Neural progenitor cell (in vitro differentiated cells): ENCODE data around the gene SUPT20HL2. TPM values are rescaled to one million over a fixed set of nuclear protein-coding genes. Genes with fewer than 3 reads are reported as not detected.

Experiments used
- DNase-seq: peaks from one replicate; pipeline ENCODE4 v3.0.0-alpha.2; 2016; ENCODE audit warnings: low spot score
- H2AFZ ChIP-seq: fragments of 200-600 bp; sonication (generic); replicated peaks from 2 replicates; pipeline ENCODE4 v1.6.1; 2016; ENCODE audit warnings: antibody characterized with exemption
- H3F3A ChIP-seq: fragments of 200-600 bp; sonication (generic); 2 replicates; pipeline ENCODE4 v1.6.1; 2016; ENCODE audit warnings: antibody characterized with exemption, low read depth
- H3K27ac ChIP-seq: fragments of 200-600 bp; sonication (generic); 2 replicates; pipeline ENCODE4 v1.5.1; 2016; ENCODE audit warnings: mild to moderate bottlenecking
- H3K27me3 ChIP-seq: fragments of 200-600 bp; sonication (generic); 2 replicates; pipeline ENCODE4 v1.6.1; 2016; ENCODE audit warnings: mild to moderate bottlenecking, moderate library complexity
- H3K36me3 ChIP-seq: fragments of 200-600 bp; sonication (generic); 2 replicates; pipeline ENCODE4 v1.5.1; 2016
- H3K4me1 ChIP-seq: fragments of 200-600 bp; sonication (generic); 2 replicates; pipeline ENCODE4 v1.6.1; 2016; ENCODE audit warnings: mixed run types
- H3K4me2 ChIP-seq: fragments of 200-600 bp; sonication (generic); 2 replicates; pipeline ENCODE4 v1.6.1; 2016
- H3K4me3 ChIP-seq: fragments of 200-600 bp; sonication (generic); 2 replicates; pipeline ENCODE4 v1.5.1; 2016
- H3K79me2 ChIP-seq: fragments of 200-600 bp; sonication (generic); 2 replicates; pipeline ENCODE4 v1.6.1; 2016; ENCODE audit warnings: low read depth
- H3K9ac ChIP-seq: fragments of 200-600 bp; sonication (generic); 2 replicates; pipeline ENCODE4 v1.6.1; 2016
- H3K9me3 ChIP-seq: fragments of 200-600 bp; sonication (generic); 2 replicates; pipeline ENCODE4 v1.5.1; 2016; ENCODE audit warnings: low read depth
- H4K20me1 ChIP-seq: fragments of 200-600 bp; sonication (generic); 2 replicates; pipeline ENCODE4 v1.6.1; 2016; ENCODE audit warnings: low read depth
- H3K27ac Mint-ChIP-seq: 3 replicates; pipeline ENCODE4 v1.8.0; 2021; ENCODE audit warnings: mixed read lengths
- H3K27me3 Mint-ChIP-seq: 2 replicates; pipeline ENCODE4 v1.8.0; 2022; ENCODE audit warnings: low read depth, mild to moderate bottlenecking, inconsistent platforms, moderate library complexity, mixed read lengths; ENCODE audit not compliant: insufficient read depth
- H3K36me3 Mint-ChIP-seq: 3 replicates; pipeline ENCODE4 v1.8.0; 2021; ENCODE audit warnings: mixed read lengths
- H3K4me1 Mint-ChIP-seq: 3 replicates; pipeline ENCODE4 v1.8.0; 2021; ENCODE audit warnings: mixed read lengths
- H3K4me3 Mint-ChIP-seq: 3 replicates; pipeline ENCODE4 v1.8.0; 2021; ENCODE audit warnings: mild to moderate bottlenecking, moderate library complexity, mixed read lengths
- H3K9me3 Mint-ChIP-seq: 3 replicates; pipeline ENCODE4 v1.8.0; 2020; ENCODE audit warnings: mixed read lengths
- EZH2 ChIP-seq: fragments of 200-600 bp; sonication (generic); IDR thresholded peaks from 2 replicates; pipeline ENCODE4 v1.6.1; 2017; ENCODE audit warnings: antibody characterized with exemption, mild to moderate bottlenecking, moderate library complexity
- EZH2phosphoT487 ChIP-seq: fragments of 200-600 bp; sonication (generic); IDR thresholded peaks from 2 replicates; pipeline ENCODE4 v1.6.1; 2017; ENCODE audit warnings: antibody characterized with exemption
- total RNA-seq: library from RNA; depleted of rRNA; stranded (reverse); fragments of >200 nt; gene quantifications from 2 replicates; pipeline ENCODE4 v1.2.3, GENCODE V29; 2015; ENCODE audit warnings: low replicate concordance
- TF ChIP-seq, protein P1 (sequence below): fragments of 200-600 bp; sonication (generic); IDR thresholded peaks from 2 replicates; pipeline ENCODE4 v1.5.1; 2017; ENCODE audit warnings: antibody characterized with exemption, mild to moderate bottlenecking

SUPT20HL2 gene
- total RNA-seq, 1 donor from 2014 or later = not detected

DNA sequence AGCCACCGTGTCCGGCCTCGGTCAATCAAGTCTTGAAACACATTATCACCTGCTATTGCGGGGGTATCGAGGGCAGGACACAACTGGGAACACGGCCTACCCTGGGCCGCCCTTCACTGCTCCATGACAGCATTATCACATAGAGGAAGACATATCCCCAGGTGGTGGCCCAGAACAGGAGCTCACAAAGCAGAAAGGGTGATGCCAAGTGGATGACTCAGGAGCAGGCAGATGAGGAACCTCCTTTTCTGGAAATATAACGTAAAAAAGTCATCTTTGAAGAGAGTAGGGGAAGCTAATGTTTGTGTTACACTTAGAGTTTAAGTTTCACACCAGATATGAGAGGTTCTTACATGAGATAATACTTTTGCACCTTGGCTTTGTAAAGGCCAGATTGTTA is 41.2 kb upstream of the SUPT20HL2 start:
- H4K20me1 ChIP-seq = no peaks in the 10 kb centered on the region
- peaks cover 2% of the 10 kb centered on the region for H3K27me3 Mint-ChIP-seq
- no peaks in the 10 kb centered on the region for H3K9me3 ChIP-seq
- H3K4me3 Mint-ChIP-seq = no peak overlapping the region
- no peaks in the 10 kb centered on the region for H3K27me3 ChIP-seq
- no peak overlapping the region for H3K4me3 ChIP-seq
- H2AFZ ChIP-seq = no peak overlapping the region
- H3K36me3 Mint-ChIP-seq = no peaks in the 10 kb centered on the region
- peaks cover 3% of the 10 kb centered on the region for H3K4me1 Mint-ChIP-seq
- H3K9ac ChIP-seq = no peak overlapping the region
- H3K36me3 ChIP-seq = no peaks in the 10 kb centered on the region
- no peaks in the 10 kb centered on the region for H3F3A ChIP-seq
- H3K4me2 ChIP-seq = no peak overlapping the region
- TF ChIP-seq, protein P1, sequence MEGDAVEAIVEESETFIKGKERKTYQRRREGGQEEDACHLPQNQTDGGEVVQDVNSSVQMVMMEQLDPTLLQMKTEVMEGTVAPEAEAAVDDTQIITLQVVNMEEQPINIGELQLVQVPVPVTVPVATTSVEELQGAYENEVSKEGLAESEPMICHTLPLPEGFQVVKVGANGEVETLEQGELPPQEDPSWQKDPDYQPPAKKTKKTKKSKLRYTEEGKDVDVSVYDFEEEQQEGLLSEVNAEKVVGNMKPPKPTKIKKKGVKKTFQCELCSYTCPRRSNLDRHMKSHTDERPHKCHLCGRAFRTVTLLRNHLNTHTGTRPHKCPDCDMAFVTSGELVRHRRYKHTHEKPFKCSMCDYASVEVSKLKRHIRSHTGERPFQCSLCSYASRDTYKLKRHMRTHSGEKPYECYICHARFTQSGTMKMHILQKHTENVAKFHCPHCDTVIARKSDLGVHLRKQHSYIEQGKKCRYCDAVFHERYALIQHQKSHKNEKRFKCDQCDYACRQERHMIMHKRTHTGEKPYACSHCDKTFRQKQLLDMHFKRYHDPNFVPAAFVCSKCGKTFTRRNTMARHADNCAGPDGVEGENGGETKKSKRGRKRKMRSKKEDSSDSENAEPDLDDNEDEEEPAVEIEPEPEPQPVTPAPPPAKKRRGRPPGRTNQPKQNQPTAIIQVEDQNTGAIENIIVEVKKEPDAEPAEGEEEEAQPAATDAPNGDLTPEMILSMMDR = no peak
- TF ChIP-seq EZH2phosphoT487 (no peak), EZH2 (no peak)
- DNase-seq = no peak
- no peak overlapping the region for H3K27ac Mint-ChIP-seq
- no peaks in the 10 kb centered on the region for H3K9me3 Mint-ChIP-seq
- peaks cover 8% of the 10 kb centered on the region for H3K4me1 ChIP-seq
- H3K27ac ChIP-seq = no peak overlapping the region
- no peaks in the 10 kb centered on the region for H3K79me2 ChIP-seq

- no peak overlapping the region for H3K27ac Mint-ChIP-seq
- H3K36me3 ChIP-seq = no peaks in the 10 kb centered on the region
- no peaks in the 10 kb centered on the region for H4K20me1 ChIP-seq
- no peak overlapping the region for H3K4me2 ChIP-seq
- H3K9me3 Mint-ChIP-seq = no peaks in the 10 kb centered on the region
- no peak overlapping the region for H3K4me3 Mint-ChIP-seq
- no peaks in the 10 kb centered on the region for H3K79me2 ChIP-seq
- H3K4me1 Mint-ChIP-seq = peaks cover 9% of the 10 kb centered on the region
- no peaks in the 10 kb centered on the region for H3K27me3 ChIP-seq
- H3K4me3 ChIP-seq = no peak overlapping the region
- H3K36me3 Mint-ChIP-seq = no peaks in the 10 kb centered on the region
- H3K27ac ChIP-seq = no peak overlapping the region
- TF ChIP-seq EZH2 (no peak), EZH2phosphoT487 (no peak)
- TF ChIP-seq, protein P1 = no peak
- H3F3A ChIP-seq = peaks cover 16% of the 10 kb centered on the region
- H2AFZ ChIP-seq = no peak overlapping the region
- DNase-seq = no peak
- H3K9ac ChIP-seq = no peak overlapping the region
- H3K27me3 Mint-ChIP-seq = peaks cover 2% of the 10 kb centered on the region
- H3K9me3 ChIP-seq = no peaks in the 10 kb centered on the region
- peaks cover 15% of the 10 kb centered on the region for H3K4me1 ChIP-seq
These were observed 36.3 kb upstream of the SUPT20HL2 start for GRCh38 chrX:24350217-24350616.

- no peak overlapping the region for H3K4me3 Mint-ChIP-seq
- peak overlapping the region; percentile 61 for H3K4me2 ChIP-seq
- DNase-seq = peak; percentile 60
- H3K27ac Mint-ChIP-seq = no peak overlapping the region
- H3K27me3 ChIP-seq = no peaks in the 10 kb centered on the region
- H3F3A ChIP-seq = peaks cover 16% of the 10 kb centered on the region
- no peaks in the 10 kb centered on the region for H3K36me3 Mint-ChIP-seq
- H3K4me1 Mint-ChIP-seq = peaks cover 9% of the 10 kb centered on the region
- H3K27ac ChIP-seq = peak overlapping the region; percentile 25
- H3K4me1 ChIP-seq = peaks cover 15% of the 10 kb centered on the region
- peaks cover 2% of the 10 kb centered on the region for H3K27me3 Mint-ChIP-seq
- H3K79me2 ChIP-seq = no peaks in the 10 kb centered on the region
- no peak overlapping the region for H3K9ac ChIP-seq
- no peaks in the 10 kb centered on the region for H4K20me1 ChIP-seq
- no peak overlapping the region for H3K4me3 ChIP-seq
- TF ChIP-seq EZH2 = no peak
- no peak for TF ChIP-seq EZH2phosphoT487
- TF ChIP-seq, protein P1 = no peak
- no peaks in the 10 kb centered on the region for H3K9me3 Mint-ChIP-seq
- H2AFZ ChIP-seq = no peak overlapping the region
- no peaks in the 10 kb centered on the region for H3K9me3 ChIP-seq
- H3K36me3 ChIP-seq = no peaks in the 10 kb centered on the region
These were observed 34.0 kb upstream of the SUPT20HL2 start for GRCh38 chrX:24347881-24348280.
